SK-N-MC (cell line): Measurements from ENCODE around the gene ATXN1.

Experiments used
- EZH2 ChIP-seq: fragments of 200-600 bp; sonication (generic); IDR thresholded peaks from one replicate; pipeline ENCODE4 v1.6.1; 2017; ENCODE audit warnings: antibody characterized with exemption
- POLR2AphosphoS5 ChIP-seq: IDR thresholded peaks from 2 replicates; pipeline ENCODE4 v1.6.1; 2012; ENCODE audit warnings: mild to moderate bottlenecking, low read depth, low read length, borderline replicate concordance

GRCh38 chr6:16292942-16293341, 468.3 kb downstream of the ATXN1 start:
- TF ChIP-seq EZH2 = no peak
- no peak for TF ChIP-seq POLR2AphosphoS5
